ENCODE results near the gene COPE.

- TF ChIP-seq CTCF (IDR thresholded peaks at IDR 0.05) (no peak), EP300 (IDR thresholded peaks at IDR 0.05) (no peak), POLR2A (IDR thresholded peaks at IDR 0.05) (no peak), POLR2AphosphoS5 (IDR thresholded peaks at IDR 0.05) (no peak)
These were observed 6.3 kb downstream of the COPE start for GRCh38 chr19:18912933-18913332.

Data from suprapubic skin (tissue), 4 donors.